Measurements from ENCODE around the gene UROC1. TPM values are rescaled to one million over a fixed set of nuclear protein-coding genes. Genes with fewer than 3 reads are reported as not detected.

Gene UROC1
- total RNA-seq, 1 experiment from 2014 or later, result not detected

DNA sequence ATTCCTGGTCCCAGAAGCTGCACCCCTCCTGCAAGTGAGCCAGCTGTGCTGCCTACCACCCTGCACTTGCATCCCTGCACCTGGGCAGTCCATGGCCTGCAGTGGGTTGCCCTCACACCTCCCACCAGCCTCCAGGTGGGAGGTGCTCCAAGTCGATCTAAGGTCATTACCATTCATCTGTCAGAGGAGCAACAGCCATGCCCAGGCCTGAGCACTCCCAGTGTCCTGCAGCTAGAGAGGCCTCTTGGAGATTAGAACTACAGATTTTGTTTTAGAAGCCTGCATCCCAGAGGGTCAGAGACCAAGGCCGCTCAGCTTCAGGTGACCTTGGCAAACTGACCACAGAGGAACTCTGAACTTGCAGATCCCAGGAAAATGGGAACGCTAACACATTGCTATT is 32.9 kb downstream of the UROC1 start:
- TF ChIP-seq, protein P1, sequence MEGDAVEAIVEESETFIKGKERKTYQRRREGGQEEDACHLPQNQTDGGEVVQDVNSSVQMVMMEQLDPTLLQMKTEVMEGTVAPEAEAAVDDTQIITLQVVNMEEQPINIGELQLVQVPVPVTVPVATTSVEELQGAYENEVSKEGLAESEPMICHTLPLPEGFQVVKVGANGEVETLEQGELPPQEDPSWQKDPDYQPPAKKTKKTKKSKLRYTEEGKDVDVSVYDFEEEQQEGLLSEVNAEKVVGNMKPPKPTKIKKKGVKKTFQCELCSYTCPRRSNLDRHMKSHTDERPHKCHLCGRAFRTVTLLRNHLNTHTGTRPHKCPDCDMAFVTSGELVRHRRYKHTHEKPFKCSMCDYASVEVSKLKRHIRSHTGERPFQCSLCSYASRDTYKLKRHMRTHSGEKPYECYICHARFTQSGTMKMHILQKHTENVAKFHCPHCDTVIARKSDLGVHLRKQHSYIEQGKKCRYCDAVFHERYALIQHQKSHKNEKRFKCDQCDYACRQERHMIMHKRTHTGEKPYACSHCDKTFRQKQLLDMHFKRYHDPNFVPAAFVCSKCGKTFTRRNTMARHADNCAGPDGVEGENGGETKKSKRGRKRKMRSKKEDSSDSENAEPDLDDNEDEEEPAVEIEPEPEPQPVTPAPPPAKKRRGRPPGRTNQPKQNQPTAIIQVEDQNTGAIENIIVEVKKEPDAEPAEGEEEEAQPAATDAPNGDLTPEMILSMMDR (conservative IDR thresholded peaks at IDR 0.05), result no peak
- no peak for TF ChIP-seq EZH2 (IDR thresholded peaks at IDR 0.05; ENCODE audit: low read depth)
- Histone ChIP-seq H3K4me3 (no peak overlapping the region), H3K4me1 (replicated peaks; ENCODE audit: insufficient read depth) (no peaks in the 10 kb centered on the region), H3K9me3 (ENCODE audit: insufficient read depth, low read depth) (no peaks in the 10 kb centered on the region), H3K9me2 (ENCODE audit: insufficient read depth) (no peaks in the 10 kb centered on the region), H3K27me3 (ENCODE audit: insufficient read depth, low read depth) (no peaks in the 10 kb centered on the region), H3K79me2 (ENCODE audit: low read depth) (no peaks in the 10 kb centered on the region), H2AFZ (no peak overlapping the region), H3K27ac (no peak overlapping the region), H3K36me3 (ENCODE audit: low read depth) (no peaks in the 10 kb centered on the region), H4K20me1 (ENCODE audit: insufficient read depth) (no peaks in the 10 kb centered on the region), H3K4me2 (no peak overlapping the region), H3F3A (ENCODE audit: insufficient read depth, low read depth) (no peaks in the 10 kb centered on the region)
- no TSS peak for BruUV-seq (replicated peaks)
- ChIA-PET POLR2A (ENCODE audit: unreplicated experiment) (no interaction called here), CTCF (no interaction called here)
- no peak for DNase-seq
- intact Hi-C loops (cut with micrococcal nuclease; ENCODE audit: unreplicated experiment), result no loop called here

DNA sequence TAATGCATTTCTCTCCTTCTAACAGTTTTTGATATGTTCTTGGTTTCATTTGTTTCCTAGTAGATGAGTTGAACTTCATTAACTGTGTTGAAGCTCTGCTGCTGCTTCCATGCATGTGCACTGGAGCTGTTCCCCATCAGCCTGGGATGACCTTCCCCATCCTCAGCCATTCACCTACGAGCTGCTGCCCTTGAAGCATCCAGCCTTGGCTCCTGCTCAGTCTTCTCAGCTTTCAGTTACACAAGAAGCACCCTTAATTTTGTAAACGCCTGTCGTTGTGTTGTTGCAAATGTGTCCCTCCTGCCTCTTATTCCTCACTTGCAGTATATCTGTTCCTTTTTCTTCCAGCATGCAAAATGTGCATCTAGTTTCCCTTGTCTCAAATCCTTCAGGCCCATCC is 33.4 kb downstream of the UROC1 start:
- H3K4me3 ChIP-seq, result no peak overlapping the region
- intact Hi-C loops (cut with micrococcal nuclease; ENCODE audit: unreplicated experiment), result no loop called here
- DNase-seq, result no peak
- TF ChIP-seq, protein P1 (conservative IDR thresholded peaks at IDR 0.05), result no peak
- no peak for TF ChIP-seq EZH2 (IDR thresholded peaks at IDR 0.05; ENCODE audit: low read depth)
- no peaks in the 10 kb centered on the region for H3F3A ChIP-seq (ENCODE audit: insufficient read depth, low read depth)
- H3K79me2 ChIP-seq (ENCODE audit: low read depth), result no peaks in the 10 kb centered on the region
- H3K27ac ChIP-seq, result no peak overlapping the region
- no peak overlapping the region for H3K4me2 ChIP-seq
- H3K36me3 ChIP-seq (ENCODE audit: low read depth), result no peaks in the 10 kb centered on the region
- POLR2A ChIA-PET (ENCODE audit: unreplicated experiment), result no interaction called here
- no peak overlapping the region for H2AFZ ChIP-seq
- no peaks in the 10 kb centered on the region for H3K9me3 ChIP-seq (ENCODE audit: insufficient read depth, low read depth)
- BruUV-seq (replicated peaks), result no TSS peak
- H3K9me2 ChIP-seq (ENCODE audit: insufficient read depth), result no peaks in the 10 kb centered on the region
- no peaks in the 10 kb centered on the region for H3K27me3 ChIP-seq (ENCODE audit: insufficient read depth, low read depth)
- CTCF ChIA-PET, result no interaction called here
- H3K4me1 ChIP-seq (replicated peaks; ENCODE audit: insufficient read depth), result no peaks in the 10 kb centered on the region
- no peaks in the 10 kb centered on the region for H4K20me1 ChIP-seq (ENCODE audit: insufficient read depth)

DNA sequence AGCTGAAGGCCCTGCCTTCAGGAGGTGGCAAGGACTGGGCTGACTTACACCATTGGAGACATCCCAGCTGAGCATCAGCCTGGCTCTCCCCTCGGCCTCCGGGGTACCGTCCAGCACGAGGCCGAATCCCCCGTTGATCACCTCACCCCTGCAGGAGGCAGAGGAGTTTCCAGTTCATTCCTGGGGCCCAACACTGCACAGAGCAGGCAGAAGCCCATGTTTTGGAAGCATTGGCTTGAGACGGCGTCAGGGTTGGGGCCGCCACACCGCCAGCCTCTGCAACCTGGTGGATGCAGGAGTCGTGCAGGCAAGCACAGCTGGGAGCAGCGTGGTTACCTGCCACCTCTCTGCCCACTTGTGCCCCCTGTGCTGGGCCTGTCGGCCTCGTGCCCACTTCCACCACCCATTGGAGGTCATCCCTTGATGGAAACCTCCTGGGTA is 34.2 kb downstream of the UROC1 start:
- Histone ChIP-seq H4K20me1 (ENCODE audit: insufficient read depth) (no peaks in the 10 kb centered on the region), H3K27me3 (ENCODE audit: insufficient read depth, low read depth) (no peaks in the 10 kb centered on the region), H3K36me3 (ENCODE audit: low read depth) (no peaks in the 10 kb centered on the region), H3K4me1 (replicated peaks; ENCODE audit: insufficient read depth) (no peaks in the 10 kb centered on the region), H3K4me3 (no peak overlapping the region), H2AFZ (no peak overlapping the region), H3K4me2 (no peak overlapping the region), H3K9me3 (ENCODE audit: insufficient read depth, low read depth) (no peaks in the 10 kb centered on the region), H3K27ac (no peak overlapping the region), H3K9me2 (ENCODE audit: insufficient read depth) (no peaks in the 10 kb centered on the region), H3K79me2 (ENCODE audit: low read depth) (no peaks in the 10 kb centered on the region), H3F3A (ENCODE audit: insufficient read depth, low read depth) (no peaks in the 10 kb centered on the region)
- BruUV-seq (replicated peaks), result no TSS peak
- TF ChIP-seq EZH2 (IDR thresholded peaks at IDR 0.05; ENCODE audit: low read depth), result no peak
- TF ChIP-seq, protein P1 (conservative IDR thresholded peaks at IDR 0.05), result no peak
- no peak for DNase-seq
- intact Hi-C loops (cut with micrococcal nuclease; ENCODE audit: unreplicated experiment), result no loop called here
- CTCF ChIA-PET, result no interaction called here
- POLR2A ChIA-PET (ENCODE audit: unreplicated experiment), result interaction anchor here (0.6 kb wide), 1 partner anchor 465 kb away, joined by 3 read pairs; no protein-coding TSS in a partner anchor

All from PC-9 (cell line).